Thyroid gland (tissue), 4 donors: ENCODE results near the gene KMT2D. TPM values are rescaled to one million over a fixed set of nuclear protein-coding genes. Genes with fewer than 3 reads are reported as not detected.
"Not testable (repeated sequence)": the region's sequence is repeated elsewhere in the genome, so short reads cannot be mapped to it uniquely, and the experiment has no call there.

Experiments used
- DNase-seq, 2 donors: peaks; one replicate each; pipeline ENCODE4 v3.0.0-alpha.2; 2019
- H3K27ac ChIP-seq, 3 donors: fragments of 200-600 bp; sonication (generic); 1 replicate in 2 of 3; 2 replicates in 1 of 3; pipeline ENCODE4 v1.5.1; 2016 to 2019; ENCODE audit warnings: mild to moderate bottlenecking in 1 of 3, moderate library complexity in 1 of 3
- H3K27me3 ChIP-seq: fragments of 200-600 bp; sonication (generic); one replicate; pipeline ENCODE4 v1.5.1; 2019
- H3K36me3 ChIP-seq, 2 donors: fragments of 200-600 bp; sonication (generic); one replicate each; pipeline ENCODE4 v1.5.1; 2016 to 2019
- H3K4me1 ChIP-seq, 2 donors: fragments of 200-600 bp; sonication (generic); one replicate each; pipeline ENCODE4 v1.5.1; 2017 to 2019
- H3K4me3 ChIP-seq, 3 donors: fragments of 200-600 bp; sonication (generic); replicated peaks in 1 of 3; 1 replicate in 2 of 3; 2 replicates in 1 of 3; pipeline ENCODE4 v1.5.1; 2016; ENCODE audit warnings: mild to moderate bottlenecking in 1 of 3
- H3K9me3 ChIP-seq: fragments of 200-600 bp; sonication (generic); one replicate; pipeline ENCODE4 v1.5.1; 2017
- POLR2A ChIP-seq, 2 donors: fragments of 450-650 bp; IDR thresholded peaks; one replicate each; pipeline ENCODE4 v1.6.1; 2017; ENCODE audit warnings: antibody characterized with exemption in 2 of 2, mild to moderate bottlenecking in 2 of 2, moderate library complexity in 1 of 2
- whole genome bisulfite sequencing, 2 donors: methylation state at CpG; one replicate each; pipeline ENCODE4 v1.1.5; 2017; 5-methylcytosine and 5-hydroxymethylcytosine counted together
- intact Hi-C: fragments of 100-400 bp; cut with DNase I; formaldehyde crosslinking; loops from one replicate; pipeline ENCODE4 v1.15.1; 2023
- total RNA-seq, 4 donors: library from RNA; depleted of rRNA; stranded (reverse); fragments of >200 nt; gene quantifications; one replicate each; pipeline ENCODE4 v1.2.3, GENCODE V29; 2016
- TF ChIP-seq, protein P1 (sequence below), 6 experiments: fragments of 200-600 bp in 3 of 6; fragments of 450-650 bp in 3 of 6; sonication (generic) in 3 of 6; IDR thresholded peaks; one replicate each; pipeline ENCODE4 v1.5.1; 2016 to 2019; ENCODE audit warnings: antibody characterized with exemption in 6 of 6, mild to moderate bottlenecking in 2 of 6, inconsistent platforms in 1 of 6, moderate library complexity in 1 of 6

KMT2D gene
- total RNA-seq, 4 donors from 2014 or later = 42.5 to 107 (median 71.6) TPM

DNA sequence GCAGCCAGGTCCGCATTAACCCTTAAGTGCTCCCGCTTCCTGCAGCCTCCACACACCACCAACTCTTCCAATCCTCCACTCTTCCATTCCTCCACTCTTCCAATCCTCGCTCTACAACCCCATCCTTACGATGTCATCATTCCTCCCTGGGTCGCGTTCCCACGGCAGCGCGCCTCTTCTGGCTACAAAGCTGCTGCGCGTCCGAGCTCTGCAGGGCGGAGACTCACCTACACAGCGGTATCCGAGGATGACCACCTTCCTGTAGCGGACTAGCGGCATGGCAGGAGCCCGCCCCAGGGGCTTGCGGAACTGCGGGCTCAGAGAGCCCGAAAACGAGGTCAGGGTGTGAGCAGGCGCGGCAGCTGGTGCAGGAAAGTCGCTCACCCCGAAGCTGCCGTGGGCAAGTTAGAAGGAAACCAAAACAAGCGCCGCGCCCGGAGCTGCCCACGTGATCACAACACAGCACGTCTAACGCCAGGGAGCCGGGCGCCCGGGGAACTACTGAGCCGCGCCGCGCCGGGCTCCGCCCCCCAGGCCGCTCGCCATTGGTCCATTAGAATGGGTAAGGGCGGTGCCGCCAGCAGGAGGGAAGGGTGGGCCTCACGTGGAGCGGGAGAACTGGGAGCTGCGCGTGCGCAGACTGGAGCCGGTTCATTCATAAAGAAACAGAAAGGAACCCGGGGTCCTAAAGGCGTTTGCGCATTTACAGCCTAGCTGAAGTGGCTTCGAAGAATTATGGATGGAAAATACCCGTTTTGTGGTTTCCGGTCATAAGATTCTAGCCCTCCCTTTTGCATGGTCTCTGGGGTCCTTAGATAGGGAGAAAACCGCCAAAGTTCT lies 9.1 kb upstream of the KMT2D start, which contains the start of gene RHEBL1:
Gene RHEBL1, minus strand, starts transcription at position 473 of the 840 bp plus-strand sequence. Its CDS starts 194 bp downstream, at position 279.
- intact Hi-C loops = loop anchor here (5.0 kb wide), 1 partner anchor 43 kb away; the partner anchor contains the start of gene LMBR1L
- H3K9me3 ChIP-seq = no peaks in the 10 kb centered on the region
- peak; percentile 99 for DNase-seq

GRCh38 chr12:49068879-49069506 lies 8.4 kb upstream of the KMT2D start:
- Histone ChIP-seq H3K9me3 (no peaks in the 10 kb centered on the region), H3K4me1 (peaks cover 5 to 8% of the 10 kb centered on the region in 2 donors), H3K27me3 (no peaks in the 10 kb centered on the region), H3K27ac (peak overlapping the region in 2 of 3 donors; percentile 15 to 55), H3K4me3 (peak overlapping the region; percentile 38 to 50 (median 43)), H3K36me3 (no peaks in the 10 kb centered on the region)
- 18 to 24% methylated on average over 21 of the region's 21 CpGs for WGBS, 2 donors
- intact Hi-C loops = loop anchor here (5.0 kb wide), 1 partner anchor 43 kb away; the partner anchor contains the start of gene LMBR1L
- peak in 1 of 2 donors; percentile 13 for DNase-seq
- TF ChIP-seq, protein P1, sequence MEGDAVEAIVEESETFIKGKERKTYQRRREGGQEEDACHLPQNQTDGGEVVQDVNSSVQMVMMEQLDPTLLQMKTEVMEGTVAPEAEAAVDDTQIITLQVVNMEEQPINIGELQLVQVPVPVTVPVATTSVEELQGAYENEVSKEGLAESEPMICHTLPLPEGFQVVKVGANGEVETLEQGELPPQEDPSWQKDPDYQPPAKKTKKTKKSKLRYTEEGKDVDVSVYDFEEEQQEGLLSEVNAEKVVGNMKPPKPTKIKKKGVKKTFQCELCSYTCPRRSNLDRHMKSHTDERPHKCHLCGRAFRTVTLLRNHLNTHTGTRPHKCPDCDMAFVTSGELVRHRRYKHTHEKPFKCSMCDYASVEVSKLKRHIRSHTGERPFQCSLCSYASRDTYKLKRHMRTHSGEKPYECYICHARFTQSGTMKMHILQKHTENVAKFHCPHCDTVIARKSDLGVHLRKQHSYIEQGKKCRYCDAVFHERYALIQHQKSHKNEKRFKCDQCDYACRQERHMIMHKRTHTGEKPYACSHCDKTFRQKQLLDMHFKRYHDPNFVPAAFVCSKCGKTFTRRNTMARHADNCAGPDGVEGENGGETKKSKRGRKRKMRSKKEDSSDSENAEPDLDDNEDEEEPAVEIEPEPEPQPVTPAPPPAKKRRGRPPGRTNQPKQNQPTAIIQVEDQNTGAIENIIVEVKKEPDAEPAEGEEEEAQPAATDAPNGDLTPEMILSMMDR (IDR thresholded peaks at IDR 0.05) = no peak
- TF ChIP-seq POLR2A (IDR thresholded peaks at IDR 0.05) = no peak

More for the DNA sequence above, 9.1 kb upstream of the KMT2D start, which contains the start of gene RHEBL1:
- peak in 1 of 2 donors; percentile 45 for TF ChIP-seq POLR2A (IDR thresholded peaks at IDR 0.05)
- TF ChIP-seq, protein P1 (IDR thresholded peaks at IDR 0.05) = no peak
- WGBS, 2 donors = 0 to 1% methylated on average over 55 to 58 of the region's 60 CpGs
- H3K4me3 ChIP-seq = peak within 1 kb of the TSS; percentile 38 to 50 (median 43)
- H3K4me1 ChIP-seq = peaks cover 5 to 8% of the 10 kb centered on the region in 2 donors
- no peaks in the 10 kb centered on the region for H3K36me3 ChIP-seq
- peak within 1 kb of the TSS in 2 of 3 donors; percentile 15 to 55 for H3K27ac ChIP-seq
- H3K27me3 ChIP-seq = no peaks in the 10 kb centered on the region

DNA sequence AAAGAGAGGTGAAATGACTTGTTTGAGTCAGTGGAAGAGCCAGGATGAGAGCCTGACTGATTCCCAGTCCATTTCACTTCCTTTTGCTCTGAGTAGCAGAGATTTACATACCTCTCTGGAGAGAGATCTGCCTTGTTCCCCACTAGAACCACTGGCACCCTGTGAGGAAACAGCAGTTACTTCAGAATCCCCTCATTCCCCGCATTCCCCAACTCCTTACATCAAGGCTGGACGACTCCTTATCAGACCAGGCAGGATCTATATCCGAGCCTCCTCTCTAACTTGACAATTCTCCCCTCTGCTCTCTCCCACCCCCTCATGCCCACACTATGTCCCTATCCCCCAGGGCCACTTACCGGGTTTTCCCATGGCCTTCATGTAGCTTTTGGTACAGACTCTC lies 5.5 kb upstream of the KMT2D start:
- Histone ChIP-seq H3K27ac (no peak overlapping the region), H3K27me3 (no peaks in the 10 kb centered on the region), H3K9me3 (no peaks in the 10 kb centered on the region), H3K36me3 (no peaks in the 10 kb centered on the region), H3K4me1 (peaks cover 8 to 14% of the 10 kb centered on the region in 2 donors), H3K4me3 (no peak overlapping the region)
- no peak for DNase-seq
- intact Hi-C loops = loop anchor here (5.0 kb wide), 1 partner anchor 46 kb away; the partner anchor contains the start of gene LMBR1L
- TF ChIP-seq, protein P1 (IDR thresholded peaks at IDR 0.05) = no peak
- TF ChIP-seq POLR2A (IDR thresholded peaks at IDR 0.05) = no peak
- 58 to 78% methylated on average over 4 of the region's 4 CpGs for WGBS, 2 donors

DNA sequence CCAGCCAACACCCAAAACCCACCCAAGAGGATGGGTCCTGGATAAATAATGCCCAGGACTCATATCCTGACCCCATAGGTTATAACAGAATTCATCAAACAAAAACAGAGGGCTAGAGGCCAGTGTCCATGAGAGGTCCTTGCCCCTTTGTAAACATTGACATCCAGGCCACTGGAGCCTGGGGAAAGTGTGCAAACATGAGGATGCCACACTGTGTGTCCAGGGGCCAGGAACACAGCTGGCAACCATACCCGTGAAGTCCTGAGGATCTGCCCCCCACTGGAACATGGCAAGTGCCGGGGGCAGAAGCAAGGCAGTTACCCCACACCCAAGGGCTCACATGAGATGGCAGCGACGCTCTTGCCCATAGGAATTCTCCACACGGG lies 4.2 kb upstream of the KMT2D start:
- intact Hi-C loops = loop anchor here (5.0 kb wide), 1 partner anchor 48 kb away; the partner anchor contains the start of gene LMBR1L
- Histone ChIP-seq H3K9me3 (no peaks in the 10 kb centered on the region), H3K36me3 (no peaks in the 10 kb centered on the region), H3K4me3 (no peak overlapping the region), H3K27ac (no peak overlapping the region), H3K4me1 (peaks cover 4 to 10% of the 10 kb centered on the region in 2 donors), H3K27me3 (no peaks in the 10 kb centered on the region)
- no peak for DNase-seq
- no peak for TF ChIP-seq POLR2A (IDR thresholded peaks at IDR 0.05)
- TF ChIP-seq, protein P1 (IDR thresholded peaks at IDR 0.05) = no peak
- WGBS, 2 donors = 88 to 91% methylated on average over 5 of the region's 5 CpGs

GRCh38 chr12:49061916-49062315 lies 1.3 kb upstream of the KMT2D start:
- H3K4me1 ChIP-seq = peaks cover 23 to 24% of the 10 kb centered on the region in 2 donors
- H3K27ac ChIP-seq, H3K27me3 ChIP-seq, H3K36me3 ChIP-seq, DNase-seq, intact Hi-C loops, H3K9me3 ChIP-seq, H3K4me3 ChIP-seq: not testable (repeated sequence)
- 93 to 94% methylated on average over 17 of the region's 17 CpGs for WGBS, 2 donors
